ENCODE data around the gene FAM219A.

Gene FAM219A

DNA sequence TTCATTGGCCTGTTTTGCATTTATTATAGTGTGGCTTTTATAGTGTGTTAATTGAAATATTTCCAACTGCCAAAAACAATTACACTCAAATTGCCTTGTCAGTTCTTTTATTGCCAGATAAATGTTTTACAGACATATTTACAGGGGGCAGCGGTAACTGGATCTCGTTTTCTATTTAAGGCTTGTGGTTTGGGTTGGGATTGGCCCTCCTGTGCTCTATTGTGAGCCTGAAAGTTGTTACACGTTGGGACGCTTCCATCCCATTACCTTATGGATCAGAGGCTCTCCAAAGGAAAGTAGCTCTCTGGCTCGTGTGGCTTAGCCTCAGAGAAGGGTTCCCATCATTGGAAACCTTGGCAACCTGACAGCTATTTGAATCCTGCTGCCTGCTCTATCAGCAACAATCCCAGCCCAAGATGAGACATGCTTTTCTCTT is 21.1 kb upstream of the FAM219A start (continued):
- TF ChIP-seq ZXDB (tag by site-specific recombination; IDR thresholded peaks at IDR 0.05) (peak; percentile 42; the same call in 1 of the 2 replicates), ZNF555 (tag by site-specific recombination; conservative IDR thresholded peaks at IDR 0.05) (no peak), ZNF133 (tag by site-specific recombination; IDR thresholded peaks at IDR 0.05) (no peak), ZBTB8A (tag by site-specific recombination; IDR thresholded peaks at IDR 0.05) (peak; percentile 36; the same call in 1 of the 2 replicates), ZSCAN23 (tag by site-specific recombination; IDR thresholded peaks at IDR 0.05) (no peak), KLF9 (tag by site-specific recombination; IDR thresholded peaks at IDR 0.05; ENCODE audit: low read depth) (no peak), ZNF302 (tag by site-specific recombination; IDR thresholded peaks at IDR 0.05; ENCODE audit: low read depth) (no peak), ZNF560 (tag by site-specific recombination; IDR thresholded peaks at IDR 0.05; ENCODE audit: borderline replicate concordance) (no peak), ZNF341 (tag by site-specific recombination; IDR thresholded peaks at IDR 0.05; ENCODE audit: low read depth) (no peak), ZNF596 (tag by site-specific recombination; IDR thresholded peaks at IDR 0.05) (peak; percentile 47; the same call in 1 of the 2 replicates), ZNF629 (tag by site-specific recombination; IDR thresholded peaks at IDR 0.05) (0 out of 2 replicates have a peak, but pooled peaks have one; percentile 23), ZNF335 (tag by site-specific recombination; conservative IDR thresholded peaks at IDR 0.05) (no peak), ZBTB1 (tag by site-specific recombination; IDR thresholded peaks at IDR 0.05) (no peak), KLF8 (tag by site-specific recombination; IDR thresholded peaks at IDR 0.05) (no peak), TCF7L2 (IDR thresholded peaks at IDR 0.05; ENCODE audit: borderline replicate concordance, low read depth, low read length) (no peak), ZFP37 (tag by site-specific recombination; IDR thresholded peaks at IDR 0.05) (no peak), OSR2 (tag by site-specific recombination; IDR thresholded peaks at IDR 0.05) (peak; percentile 92), ZNF391 (tag by site-specific recombination; IDR thresholded peaks at IDR 0.05; ENCODE audit: borderline replicate concordance, low read depth) (0 out of 2 replicates have a peak, but pooled peaks have one; percentile 61), ZNF311 (tag by site-specific recombination; IDR thresholded peaks at IDR 0.05; ENCODE audit: borderline replicate concordance) (no peak), ZNF202 (tag by site-specific recombination; IDR thresholded peaks at IDR 0.05; ENCODE audit: borderline replicate concordance) (no peak)
- TF ChIP-seq, protein P1, sequence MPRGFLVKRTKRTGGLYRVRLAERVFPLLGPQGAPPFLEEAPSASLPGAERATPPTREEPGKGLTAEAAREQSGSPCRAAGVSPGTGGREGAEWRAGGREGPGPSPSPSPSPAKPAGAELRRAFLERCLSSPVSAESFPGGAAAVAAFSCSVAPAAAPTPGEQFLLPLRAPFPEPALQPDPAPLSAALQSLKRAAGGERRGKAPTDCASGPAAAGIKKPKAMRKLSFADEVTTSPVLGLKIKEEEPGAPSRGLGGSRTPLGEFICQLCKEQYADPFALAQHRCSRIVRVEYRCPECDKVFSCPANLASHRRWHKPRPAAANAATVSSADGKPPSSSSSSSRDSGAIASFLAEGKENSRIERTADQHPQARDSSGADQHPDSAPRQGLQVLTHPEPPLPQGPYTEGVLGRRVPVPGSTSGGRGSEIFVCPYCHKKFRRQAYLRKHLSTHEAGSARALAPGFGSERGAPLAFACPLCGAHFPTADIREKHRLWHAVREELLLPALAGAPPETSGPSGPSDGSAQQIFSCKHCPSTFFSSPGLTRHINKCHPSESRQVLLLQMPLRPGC (tag by site-specific recombination; IDR thresholded peaks at IDR 0.05) = no peak
- TF ChIP-seq, protein P2, sequence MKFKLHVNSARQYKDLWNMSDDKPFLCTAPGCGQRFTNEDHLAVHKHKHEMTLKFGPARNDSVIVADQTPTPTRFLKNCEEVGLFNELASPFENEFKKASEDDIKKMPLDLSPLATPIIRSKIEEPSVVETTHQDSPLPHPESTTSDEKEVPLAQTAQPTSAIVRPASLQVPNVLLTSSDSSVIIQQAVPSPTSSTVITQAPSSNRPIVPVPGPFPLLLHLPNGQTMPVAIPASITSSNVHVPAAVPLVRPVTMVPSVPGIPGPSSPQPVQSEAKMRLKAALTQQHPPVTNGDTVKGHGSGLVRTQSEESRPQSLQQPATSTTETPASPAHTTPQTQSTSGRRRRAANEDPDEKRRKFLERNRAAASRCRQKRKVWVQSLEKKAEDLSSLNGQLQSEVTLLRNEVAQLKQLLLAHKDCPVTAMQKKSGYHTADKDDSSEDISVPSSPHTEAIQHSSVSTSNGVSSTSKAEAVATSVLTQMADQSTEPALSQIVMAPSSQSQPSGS (tag by site-specific recombination; IDR thresholded peaks at IDR 0.05; ENCODE audit: low read depth) = no peak
- TF ChIP-seq, protein P3, sequence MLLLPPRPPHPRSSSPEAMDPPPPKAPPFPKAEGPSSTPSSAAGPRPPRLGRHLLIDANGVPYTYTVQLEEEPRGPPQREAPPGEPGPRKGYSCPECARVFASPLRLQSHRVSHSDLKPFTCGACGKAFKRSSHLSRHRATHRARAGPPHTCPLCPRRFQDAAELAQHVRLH (tag by site-specific recombination; IDR thresholded peaks at IDR 0.05) = peak; percentile 79; the same call in 1 of the 2 replicates
- TF ChIP-seq, protein P4, sequence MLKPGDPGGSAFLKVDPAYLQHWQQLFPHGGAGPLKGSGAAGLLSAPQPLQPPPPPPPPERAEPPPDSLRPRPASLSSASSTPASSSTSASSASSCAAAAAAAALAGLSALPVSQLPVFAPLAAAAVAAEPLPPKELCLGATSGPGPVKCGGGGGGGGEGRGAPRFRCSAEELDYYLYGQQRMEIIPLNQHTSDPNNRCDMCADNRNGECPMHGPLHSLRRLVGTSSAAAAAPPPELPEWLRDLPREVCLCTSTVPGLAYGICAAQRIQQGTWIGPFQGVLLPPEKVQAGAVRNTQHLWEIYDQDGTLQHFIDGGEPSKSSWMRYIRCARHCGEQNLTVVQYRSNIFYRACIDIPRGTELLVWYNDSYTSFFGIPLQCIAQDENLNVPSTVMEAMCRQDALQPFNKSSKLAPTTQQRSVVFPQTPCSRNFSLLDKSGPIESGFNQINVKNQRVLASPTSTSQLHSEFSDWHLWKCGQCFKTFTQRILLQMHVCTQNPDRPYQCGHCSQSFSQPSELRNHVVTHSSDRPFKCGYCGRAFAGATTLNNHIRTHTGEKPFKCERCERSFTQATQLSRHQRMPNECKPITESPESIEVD (tag by site-specific recombination; IDR thresholded peaks at IDR 0.05) = peak; percentile 90
- TF ChIP-seq, protein P5, sequence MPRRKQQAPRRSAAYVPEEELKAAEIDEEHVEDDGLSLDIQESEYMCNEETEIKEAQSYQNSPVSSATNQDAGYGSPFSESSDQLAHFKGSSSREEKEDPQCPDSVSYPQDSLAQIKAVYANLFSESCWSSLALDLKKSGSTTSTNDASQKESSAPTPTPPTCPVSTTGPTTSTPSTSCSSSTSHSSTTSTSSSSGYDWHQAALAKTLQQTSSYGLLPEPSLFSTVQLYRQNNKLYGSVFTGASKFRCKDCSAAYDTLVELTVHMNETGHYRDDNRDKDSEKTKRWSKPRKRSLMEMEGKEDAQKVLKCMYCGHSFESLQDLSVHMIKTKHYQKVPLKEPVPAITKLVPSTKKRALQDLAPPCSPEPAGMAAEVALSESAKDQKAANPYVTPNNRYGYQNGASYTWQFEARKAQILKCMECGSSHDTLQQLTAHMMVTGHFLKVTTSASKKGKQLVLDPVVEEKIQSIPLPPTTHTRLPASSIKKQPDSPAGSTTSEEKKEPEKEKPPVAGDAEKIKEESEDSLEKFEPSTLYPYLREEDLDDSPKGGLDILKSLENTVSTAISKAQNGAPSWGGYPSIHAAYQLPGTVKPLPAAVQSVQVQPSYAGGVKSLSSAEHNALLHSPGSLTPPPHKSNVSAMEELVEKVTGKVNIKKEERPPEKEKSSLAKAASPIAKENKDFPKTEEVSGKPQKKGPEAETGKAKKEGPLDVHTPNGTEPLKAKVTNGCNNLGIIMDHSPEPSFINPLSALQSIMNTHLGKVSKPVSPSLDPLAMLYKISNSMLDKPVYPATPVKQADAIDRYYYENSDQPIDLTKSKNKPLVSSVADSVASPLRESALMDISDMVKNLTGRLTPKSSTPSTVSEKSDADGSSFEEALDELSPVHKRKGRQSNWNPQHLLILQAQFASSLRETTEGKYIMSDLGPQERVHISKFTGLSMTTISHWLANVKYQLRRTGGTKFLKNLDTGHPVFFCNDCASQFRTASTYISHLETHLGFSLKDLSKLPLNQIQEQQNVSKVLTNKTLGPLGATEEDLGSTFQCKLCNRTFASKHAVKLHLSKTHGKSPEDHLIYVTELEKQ (tag by site-specific recombination; IDR thresholded peaks at IDR 0.05; ENCODE audit: borderline replicate concordance) = peak; percentile 65; the same call in 1 of the 2 replicates
- TF ChIP-seq, protein P6, sequence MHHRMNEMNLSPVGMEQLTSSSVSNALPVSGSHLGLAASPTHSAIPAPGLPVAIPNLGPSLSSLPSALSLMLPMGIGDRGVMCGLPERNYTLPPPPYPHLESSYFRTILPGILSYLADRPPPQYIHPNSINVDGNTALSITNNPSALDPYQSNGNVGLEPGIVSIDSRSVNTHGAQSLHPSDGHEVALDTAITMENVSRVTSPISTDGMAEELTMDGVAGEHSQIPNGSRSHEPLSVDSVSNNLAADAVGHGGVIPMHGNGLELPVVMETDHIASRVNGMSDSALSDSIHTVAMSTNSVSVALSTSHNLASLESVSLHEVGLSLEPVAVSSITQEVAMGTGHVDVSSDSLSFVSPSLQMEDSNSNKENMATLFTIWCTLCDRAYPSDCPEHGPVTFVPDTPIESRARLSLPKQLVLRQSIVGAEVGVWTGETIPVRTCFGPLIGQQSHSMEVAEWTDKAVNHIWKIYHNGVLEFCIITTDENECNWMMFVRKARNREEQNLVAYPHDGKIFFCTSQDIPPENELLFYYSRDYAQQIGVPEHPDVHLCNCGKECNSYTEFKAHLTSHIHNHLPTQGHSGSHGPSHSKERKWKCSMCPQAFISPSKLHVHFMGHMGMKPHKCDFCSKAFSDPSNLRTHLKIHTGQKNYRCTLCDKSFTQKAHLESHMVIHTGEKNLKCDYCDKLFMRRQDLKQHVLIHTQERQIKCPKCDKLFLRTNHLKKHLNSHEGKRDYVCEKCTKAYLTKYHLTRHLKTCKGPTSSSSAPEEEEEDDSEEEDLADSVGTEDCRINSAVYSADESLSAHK (tag by site-specific recombination; IDR thresholded peaks at IDR 0.05) = peak; percentile 90

All from HEK293 (cell line).